HL-60 (cell line): ENCODE measurements around the gene NUP98.

ENCODE experiments used
- DNase-seq, 2 experiments: peaks; one replicate each; pipeline ENCODE4 v3.0.0-alpha.2; 2010 to 2020; ENCODE audit warnings: low read depth in 1 of 2, low spot score in 1 of 2
- H3K27ac ChIP-seq: fragments of 250-450 bp; sonication (Bioruptor Pico); replicated peaks from 2 replicates; pipeline ENCODE4 v1.5.1; 2020; ENCODE audit warnings: mild to moderate bottlenecking, moderate library complexity
- H3K27me3 ChIP-seq: fragments of 250-450 bp; sonication (Bioruptor Pico); 2 replicates; pipeline ENCODE4 v1.5.1; 2021; ENCODE audit warnings: mild to moderate bottlenecking, moderate library complexity; ENCODE audit not compliant: insufficient read depth, poor library complexity, severe bottlenecking
- H3K4me3 ChIP-seq: replicated peaks from 2 replicates; pipeline ENCODE4 v1.5.1; 2011; ENCODE audit warnings: mild to moderate bottlenecking, control low read depth, low read length; ENCODE audit not compliant: insufficient read depth
- CTCF ChIP-seq: IDR thresholded peaks from one replicate; pipeline ENCODE4 v1.5.1; 2011; ENCODE audit warnings: low read length, control low read depth, inconsistent platforms; ENCODE audit not compliant: insufficient read depth
- GABPA ChIP-seq: IDR thresholded peaks from 2 replicates; pipeline ENCODE4 v1.6.1; 2012; ENCODE audit warnings: low read depth
- POLR2AphosphoS5 ChIP-seq: IDR thresholded peaks from 2 replicates; pipeline ENCODE4 v1.6.1; 2012; ENCODE audit warnings: low read depth
- SPI1 ChIP-seq: IDR thresholded peaks from 2 replicates; pipeline ENCODE4 v1.6.1; 2012; ENCODE audit warnings: low read depth, mild to moderate bottlenecking, borderline replicate concordance
- long read RNA-seq: library from polyadenylated mRNA; unstranded; transcript quantifications from one replicate; pipeline ENCODE4 v2.0.0, GENCODE V29; 2020
- TF ChIP-seq, protein P1 (sequence below): IDR thresholded peaks from 2 replicates; pipeline ENCODE4 v1.6.1; 2012; ENCODE audit warnings: low read depth; ENCODE audit not compliant: insufficient replicate concordance

The NUP98 gene
- long read RNA-seq, full-length matches to known transcripts = 12 of 45 reads
- long read RNA-seq, partial matches to known transcripts = 26 of 45 reads
- long read RNA-seq, other reads (novel, unspliced or antisense) = 7 of 45 reads

DNA sequence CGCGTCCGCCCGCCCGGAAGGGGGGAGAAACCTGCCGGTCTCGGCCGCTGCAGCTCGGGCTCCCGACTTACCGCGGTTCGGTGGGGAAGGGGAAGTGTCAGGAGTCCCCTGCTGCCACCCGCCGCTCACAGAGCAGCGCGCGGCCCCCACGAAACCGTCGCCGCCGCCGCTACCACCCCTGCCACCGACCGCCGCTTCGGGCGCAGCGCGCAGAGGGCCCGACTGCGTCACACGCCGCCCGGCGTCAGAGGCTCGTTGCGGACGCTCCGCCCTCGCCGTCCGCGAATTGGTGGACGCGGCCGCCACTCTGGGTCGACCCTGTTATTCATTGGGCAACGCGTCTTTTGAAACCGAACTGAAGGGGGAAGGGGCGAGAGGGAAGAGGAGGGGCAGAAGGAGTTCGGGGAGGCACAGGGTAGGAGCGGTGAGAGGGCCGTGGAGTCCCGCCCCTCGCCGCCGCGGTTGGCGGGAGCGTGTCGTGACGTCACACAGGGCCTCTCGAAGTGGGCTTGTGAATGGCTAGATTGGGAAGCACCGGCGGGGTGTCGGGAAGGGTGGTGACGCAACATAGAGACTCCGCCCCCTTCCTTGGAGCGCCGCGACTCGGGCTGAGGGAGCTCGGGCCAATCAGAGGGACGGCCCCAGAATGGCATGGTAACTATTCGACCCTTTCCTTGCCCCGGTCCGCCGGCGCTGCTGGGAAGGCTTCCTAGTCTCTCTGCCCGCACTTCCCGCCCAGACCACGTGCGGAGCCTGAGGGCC is at the start of gene NUP98:
NUP98 (minus strand) TSS at position 226 of the 762 bp plus-strand sequence. CDS start 15,437 bp downstream, outside the sequence.
- Histone ChIP-seq H3K27ac (peak within 1 kb of the TSS; percentile 95), H3K4me3 (peak within 1 kb of the TSS; percentile 77), H3K27me3 (no peaks in the 10 kb centered on the region)
- TF ChIP-seq CTCF (no peak), GABPA (peak; percentile 44; the same call in 1 of the 2 replicates), SPI1 (peak; percentile 47; the same call in 1 of the 2 replicates), POLR2AphosphoS5 (peak; percentile 87)
- TF ChIP-seq, protein P1, sequence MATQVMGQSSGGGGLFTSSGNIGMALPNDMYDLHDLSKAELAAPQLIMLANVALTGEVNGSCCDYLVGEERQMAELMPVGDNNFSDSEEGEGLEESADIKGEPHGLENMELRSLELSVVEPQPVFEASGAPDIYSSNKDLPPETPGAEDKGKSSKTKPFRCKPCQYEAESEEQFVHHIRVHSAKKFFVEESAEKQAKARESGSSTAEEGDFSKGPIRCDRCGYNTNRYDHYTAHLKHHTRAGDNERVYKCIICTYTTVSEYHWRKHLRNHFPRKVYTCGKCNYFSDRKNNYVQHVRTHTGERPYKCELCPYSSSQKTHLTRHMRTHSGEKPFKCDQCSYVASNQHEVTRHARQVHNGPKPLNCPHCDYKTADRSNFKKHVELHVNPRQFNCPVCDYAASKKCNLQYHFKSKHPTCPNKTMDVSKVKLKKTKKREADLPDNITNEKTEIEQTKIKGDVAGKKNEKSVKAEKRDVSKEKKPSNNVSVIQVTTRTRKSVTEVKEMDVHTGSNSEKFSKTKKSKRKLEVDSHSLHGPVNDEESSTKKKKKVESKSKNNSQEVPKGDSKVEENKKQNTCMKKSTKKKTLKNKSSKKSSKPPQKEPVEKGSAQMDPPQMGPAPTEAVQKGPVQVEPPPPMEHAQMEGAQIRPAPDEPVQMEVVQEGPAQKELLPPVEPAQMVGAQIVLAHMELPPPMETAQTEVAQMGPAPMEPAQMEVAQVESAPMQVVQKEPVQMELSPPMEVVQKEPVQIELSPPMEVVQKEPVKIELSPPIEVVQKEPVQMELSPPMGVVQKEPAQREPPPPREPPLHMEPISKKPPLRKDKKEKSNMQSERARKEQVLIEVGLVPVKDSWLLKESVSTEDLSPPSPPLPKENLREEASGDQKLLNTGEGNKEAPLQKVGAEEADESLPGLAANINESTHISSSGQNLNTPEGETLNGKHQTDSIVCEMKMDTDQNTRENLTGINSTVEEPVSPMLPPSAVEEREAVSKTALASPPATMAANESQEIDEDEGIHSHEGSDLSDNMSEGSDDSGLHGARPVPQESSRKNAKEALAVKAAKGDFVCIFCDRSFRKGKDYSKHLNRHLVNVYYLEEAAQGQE = no peak
- peak; percentile 99 to 100 for DNase-seq

GRCh38 chr11:3845670-3846069 is 48.3 kb upstream of the NUP98 start:
- H3K27ac ChIP-seq = no peak overlapping the region
- TF ChIP-seq POLR2AphosphoS5 (no peak), SPI1 (no peak), CTCF (no peak), GABPA (no peak)
- TF ChIP-seq, protein P1 = no peak
- no peak overlapping the region for H3K4me3 ChIP-seq

DNA sequence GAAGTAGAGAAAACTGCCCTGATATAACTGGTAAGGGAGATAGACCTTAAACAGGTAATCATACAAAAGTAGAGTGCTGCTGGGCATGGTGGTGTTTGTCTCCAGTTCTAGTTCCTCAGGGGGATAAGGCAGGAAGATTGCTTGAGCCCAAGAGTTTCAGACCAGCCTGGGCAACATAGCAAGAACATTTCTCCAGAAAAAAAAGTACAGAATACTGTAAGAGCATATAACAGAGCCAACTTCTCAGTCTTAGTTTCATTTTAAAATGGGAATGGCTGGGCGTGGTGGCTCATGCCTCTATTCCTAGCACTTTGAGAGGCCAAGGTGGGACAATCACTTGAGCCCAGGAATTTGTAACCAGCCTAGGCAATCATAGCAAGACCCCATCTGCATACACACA is 47.9 kb upstream of the NUP98 start:
- no peak overlapping the region for H3K27ac ChIP-seq
- TF ChIP-seq SPI1 (no peak), GABPA (no peak), POLR2AphosphoS5 (no peak), CTCF (no peak)
- TF ChIP-seq, protein P1 = no peak
- H3K4me3 ChIP-seq = no peak overlapping the region

More at GRCh38 chr11:3845670-3846069, 48.3 kb upstream of the NUP98 start:
- H3K27me3 ChIP-seq = no peaks in the 10 kb centered on the region
- DNase-seq = no peak

More for the DNA sequence above, 47.9 kb upstream of the NUP98 start:
- no peaks in the 10 kb centered on the region for H3K27me3 ChIP-seq
- DNase-seq = no peak
